Measurements from ENCODE around the gene CD37. TPM values are rescaled to one million over a fixed set of nuclear protein-coding genes. Genes with fewer than 3 reads are reported as not detected.
"Not testable (repeated sequence)": the region's sequence is repeated elsewhere in the genome, so short reads cannot be mapped to it uniquely, and the experiment has no call there.

The CD37 gene
- total RNA-seq, 2 experiments from 2014 or later = 182 to 189 TPM

DNA sequence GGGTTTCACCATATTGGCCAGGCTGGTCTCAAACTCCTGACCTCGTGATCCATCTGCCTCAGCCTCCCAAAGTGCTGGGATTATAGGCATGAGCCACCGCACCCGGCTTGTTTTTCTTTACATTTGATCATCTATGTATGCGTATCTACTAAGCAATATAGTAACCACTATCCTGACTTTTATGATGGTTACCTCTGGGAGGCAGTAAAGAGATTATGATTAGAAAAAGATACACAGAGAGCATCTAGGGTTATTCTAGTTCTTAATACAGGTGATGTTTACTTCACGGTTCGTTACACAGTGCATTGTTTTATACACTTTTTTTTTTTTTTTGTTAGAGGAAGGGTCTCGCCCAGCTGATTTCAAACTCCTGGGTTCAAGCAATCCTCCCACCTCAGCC is 28.5 kb upstream of the CD37 start:
- intact Hi-C loops (cut with micrococcal nuclease); DNase-seq; H3K9me3 Mint-ChIP-seq; H3K27ac Mint-ChIP-seq; H3K27me3 Mint-ChIP-seq (ENCODE audit: low read depth); H3K4me1 Mint-ChIP-seq (ENCODE audit: low read depth); H3K36me3 Mint-ChIP-seq (ENCODE audit: low read depth); H3K4me3 Mint-ChIP-seq: not testable (repeated sequence)
- CTCF ChIA-PET = interaction anchor here (1.8 kb wide), 1 partner anchor 21 kb away, joined by 5 read pairs; no protein-coding TSS in a partner anchor

DNA sequence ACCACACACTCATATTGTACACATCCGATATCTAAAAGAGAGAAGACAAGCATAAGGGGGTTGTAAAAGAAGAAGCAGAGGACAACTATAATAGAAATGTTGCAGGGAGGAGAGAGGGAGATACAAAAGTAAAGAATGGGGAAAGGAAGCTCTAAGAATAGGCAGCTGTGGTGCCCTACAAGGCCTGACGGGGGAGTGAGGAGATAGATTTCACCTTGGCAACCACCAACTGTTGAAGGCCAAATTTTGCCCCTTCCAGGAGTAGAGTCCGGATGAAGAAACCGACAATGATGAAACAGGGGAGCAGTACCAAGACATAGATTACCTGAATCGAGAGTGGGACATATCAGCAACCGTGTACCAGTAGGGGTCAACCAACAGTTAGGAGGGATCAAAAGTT is 26.1 kb upstream of the CD37 start:
- no peak for DNase-seq
- H3K4me1 Mint-ChIP-seq (ENCODE audit: low read depth) = no peaks in the 10 kb centered on the region
- no peak overlapping the region for H3K27ac Mint-ChIP-seq
- peaks cover 4% of the 10 kb centered on the region for H3K36me3 Mint-ChIP-seq (ENCODE audit: low read depth)
- no peaks in the 10 kb centered on the region for H3K27me3 Mint-ChIP-seq (ENCODE audit: low read depth)
- CTCF ChIA-PET = interaction anchor here (1.4 kb wide), 1 partner anchor 9 kb away, joined by 5 read pairs; no protein-coding TSS in a partner anchor
- no peak overlapping the region for H3K4me3 Mint-ChIP-seq
- no peaks in the 10 kb centered on the region for H3K9me3 Mint-ChIP-seq
- intact Hi-C loops (cut with micrococcal nuclease) = no loop called here

DNA sequence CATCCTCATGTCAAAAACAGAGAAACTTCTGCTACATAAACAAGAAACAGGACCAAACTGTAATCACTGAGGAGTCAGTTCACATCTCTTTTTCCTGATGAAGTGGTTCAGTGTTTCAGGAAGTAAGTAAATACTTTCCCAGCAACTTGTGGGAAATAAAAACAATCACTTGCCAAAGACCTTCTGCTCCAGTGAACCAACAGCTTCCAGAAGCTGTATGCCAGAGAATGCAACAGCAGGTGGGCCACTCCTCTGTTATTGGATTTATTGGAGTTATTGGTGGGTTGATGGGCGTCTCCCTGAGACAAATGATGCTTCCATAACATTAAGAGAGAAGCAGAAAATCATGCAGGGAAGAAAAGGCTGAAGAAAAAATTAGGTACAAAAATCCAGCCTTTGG is 20.1 kb upstream of the CD37 start:
- intact Hi-C loops (cut with micrococcal nuclease) = no loop called here
- CTCF ChIA-PET = no interaction called here
- DNase-seq = no peak
- H3K27me3 Mint-ChIP-seq (ENCODE audit: low read depth) = no peaks in the 10 kb centered on the region
- peaks cover 9% of the 10 kb centered on the region for H3K9me3 Mint-ChIP-seq
- peaks cover 21% of the 10 kb centered on the region for H3K36me3 Mint-ChIP-seq (ENCODE audit: low read depth)
- H3K4me1 Mint-ChIP-seq (ENCODE audit: low read depth) = peaks cover 9% of the 10 kb centered on the region
- no peak overlapping the region for H3K27ac Mint-ChIP-seq
- H3K4me3 Mint-ChIP-seq = no peak overlapping the region

DNA sequence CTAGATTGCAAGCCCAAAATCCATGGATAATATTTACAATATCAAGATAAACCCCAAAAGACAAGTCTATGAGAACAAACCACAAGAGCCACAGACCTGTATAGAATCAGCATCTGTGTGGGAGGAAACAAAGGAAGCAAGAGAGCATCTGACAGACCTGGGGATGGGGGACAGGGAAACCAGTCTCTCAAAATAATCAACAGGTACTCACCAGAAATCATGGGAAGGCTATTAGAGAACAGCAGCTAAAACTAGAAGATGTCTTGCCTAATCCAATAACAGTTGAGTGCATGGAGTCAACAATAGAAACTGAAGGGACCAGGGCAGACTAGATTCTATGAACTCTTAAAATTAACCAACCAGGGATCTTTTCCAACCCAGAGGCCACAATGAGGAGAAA is 18.9 kb upstream of the CD37 start:
- CTCF ChIA-PET = interaction anchor here (0.6 to 0.7 kb wide), 3 partner anchors 13 to 15 kb away, joined by 3 to 4 read pairs (median 3); no protein-coding TSS in a partner anchor
- no peak for DNase-seq
- no peak overlapping the region for H3K27ac Mint-ChIP-seq
- H3K4me1 Mint-ChIP-seq (ENCODE audit: low read depth) = peaks cover 9% of the 10 kb centered on the region
- H3K27me3 Mint-ChIP-seq (ENCODE audit: low read depth) = no peaks in the 10 kb centered on the region
- H3K36me3 Mint-ChIP-seq (ENCODE audit: low read depth) = peaks cover 18% of the 10 kb centered on the region
- intact Hi-C loops (cut with micrococcal nuclease) = no loop called here
- H3K4me3 Mint-ChIP-seq = no peak overlapping the region
- peaks cover 9% of the 10 kb centered on the region for H3K9me3 Mint-ChIP-seq

DNA sequence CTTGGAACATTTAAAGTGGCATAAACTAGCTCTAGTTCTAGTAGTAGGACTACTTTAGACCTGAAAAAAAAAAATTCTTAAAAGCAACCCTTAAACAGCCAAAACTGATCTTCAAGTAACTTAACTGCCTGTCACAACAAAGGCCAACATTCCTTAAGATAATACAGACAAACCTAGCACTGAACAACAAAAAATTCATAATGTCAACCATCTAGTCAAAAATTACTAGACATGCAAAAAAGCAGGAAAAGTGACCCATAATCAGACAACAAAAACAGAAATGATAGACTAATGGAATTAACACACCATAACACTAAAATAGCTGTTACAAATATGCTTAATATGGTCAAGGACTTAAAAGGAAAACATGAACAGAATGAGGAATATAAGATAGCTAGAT is 16.9 kb upstream of the CD37 start:
- Mint-ChIP-seq H3K4me3 (no peak overlapping the region), H3K4me1 (ENCODE audit: low read depth) (peaks cover 9% of the 10 kb centered on the region), H3K27me3 (ENCODE audit: low read depth) (no peaks in the 10 kb centered on the region), H3K27ac (no peak overlapping the region), H3K9me3 (peaks cover 9% of the 10 kb centered on the region), H3K36me3 (ENCODE audit: low read depth) (peaks cover 19% of the 10 kb centered on the region)
- intact Hi-C loops (cut with micrococcal nuclease) = no loop called here
- DNase-seq = no peak
- CTCF ChIA-PET = interaction anchor here (0.6 to 1.7 kb wide), 6 partner anchors 9 to 92 kb away, joined by 3 to 8 read pairs (median 3); no protein-coding TSS in a partner anchor

DNA sequence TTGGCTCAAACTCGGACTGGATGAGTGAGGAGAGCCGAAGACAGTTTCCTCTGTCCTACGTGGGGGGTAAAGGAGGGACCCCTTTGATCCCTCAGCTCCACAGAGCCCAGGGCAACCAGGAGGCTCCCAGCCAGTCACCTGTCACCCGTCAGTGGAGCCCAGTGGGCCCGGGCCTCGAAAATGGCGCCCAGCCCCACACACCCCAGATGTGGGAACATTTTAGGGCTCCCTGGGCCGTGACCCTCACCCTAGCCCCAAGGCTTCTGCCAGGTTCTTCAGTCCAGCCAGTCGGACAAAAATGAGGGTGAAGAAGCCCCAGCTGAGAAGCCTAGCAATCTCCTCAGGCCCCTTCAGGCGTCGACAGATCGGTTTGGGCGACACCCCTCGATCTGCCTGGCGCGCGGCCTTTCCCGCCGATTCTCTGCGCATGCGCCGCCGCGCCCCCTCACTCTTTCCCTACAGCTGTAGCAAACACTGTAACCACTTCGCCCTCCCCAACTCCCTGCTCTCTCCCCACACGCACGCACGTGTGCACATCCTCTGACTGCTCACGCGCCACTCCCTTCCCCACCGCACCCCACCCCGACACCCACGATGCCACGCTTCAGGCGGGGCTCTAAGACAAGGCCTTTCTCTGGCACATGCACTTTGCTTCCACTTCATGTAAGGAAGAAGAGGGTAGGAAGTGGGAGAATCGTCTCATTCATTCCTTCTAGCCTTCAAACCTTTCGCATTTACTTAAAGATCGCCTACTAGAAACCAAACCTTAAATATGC is 10.2 kb upstream of the CD37 start, which contains the start of gene SLC6A16:
TSS of gene SLC6A16 (minus strand) at position 391 of the 776 bp plus-strand sequence. CDS start 13,844 bp downstream, outside the sequence.
- no peak within 1 kb of the TSS for H3K4me3 Mint-ChIP-seq
- CTCF ChIA-PET = interaction anchor here (0.6 to 1.2 kb wide), 2 partner anchors 24 kb away, joined by 3 read pairs; no protein-coding TSS in a partner anchor
- peaks cover 23% of the 10 kb centered on the region for H3K4me1 Mint-ChIP-seq (ENCODE audit: low read depth)
- H3K27me3 Mint-ChIP-seq (ENCODE audit: low read depth) = no peaks in the 10 kb centered on the region
- DNase-seq = no peak
- H3K36me3 Mint-ChIP-seq (ENCODE audit: low read depth) = peaks cover 2% of the 10 kb centered on the region
- H3K27ac Mint-ChIP-seq = no peak within 1 kb of the TSS
- no peaks in the 10 kb centered on the region for H3K9me3 Mint-ChIP-seq
- intact Hi-C loops (cut with micrococcal nuclease) = no loop called here

DNA sequence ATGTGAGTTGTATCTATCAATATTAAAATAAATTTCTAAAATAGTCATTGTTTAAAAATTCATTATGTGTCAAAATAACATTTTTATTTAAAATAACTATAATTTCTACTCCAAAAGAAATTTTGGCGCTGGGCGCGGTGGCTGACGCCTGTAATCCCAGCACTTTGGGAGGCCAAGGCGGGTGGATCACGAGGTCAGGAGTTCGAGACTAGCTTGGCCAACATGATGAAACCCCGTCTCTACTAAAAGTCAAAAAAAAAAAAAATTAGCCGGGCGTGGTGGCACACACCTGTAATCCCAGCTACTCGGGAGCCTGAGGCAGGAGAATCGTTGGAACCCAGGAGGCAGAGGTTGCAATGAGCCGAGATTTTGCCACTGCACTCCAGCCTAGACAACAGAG is 9.4 kb upstream of the CD37 start:
- not testable (repeated sequence) for H3K4me3 Mint-ChIP-seq

DNA sequence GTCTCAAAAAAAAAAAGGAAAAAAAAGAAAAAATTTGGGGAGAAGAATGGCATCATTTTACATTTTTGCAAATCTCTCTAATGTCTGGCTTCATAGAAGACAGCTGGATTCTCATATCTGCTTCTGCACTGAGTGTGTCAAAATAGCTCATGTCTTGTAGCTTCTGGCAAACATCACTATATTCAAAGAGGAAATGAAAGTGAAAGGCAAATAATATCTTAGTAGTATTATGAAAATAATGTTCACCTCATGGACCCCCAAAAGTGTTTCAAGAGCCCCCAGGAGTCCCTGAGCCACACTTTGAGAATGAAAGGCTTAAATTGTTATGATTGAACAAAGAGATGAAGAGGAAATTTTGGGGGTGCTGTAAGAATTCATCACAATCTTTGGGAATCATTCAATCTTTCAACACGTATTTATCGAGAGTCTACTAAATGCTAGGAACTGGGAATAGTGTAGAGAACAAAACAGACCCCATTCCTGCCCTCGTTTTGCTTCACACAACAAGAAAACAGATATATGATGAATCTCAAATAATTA is 9.0 kb upstream of the CD37 start:
- H3K27ac Mint-ChIP-seq = no peak overlapping the region
- peaks cover 5% of the 10 kb centered on the region for H3K36me3 Mint-ChIP-seq (ENCODE audit: low read depth)
- no peak for DNase-seq
- H3K4me3 Mint-ChIP-seq = no peak overlapping the region
- H3K9me3 Mint-ChIP-seq = no peaks in the 10 kb centered on the region
- peaks cover 32% of the 10 kb centered on the region for H3K4me1 Mint-ChIP-seq (ENCODE audit: low read depth)
- H3K27me3 Mint-ChIP-seq (ENCODE audit: low read depth) = no peaks in the 10 kb centered on the region
- CTCF ChIA-PET = interaction anchor here (0.6 to 0.7 kb wide), 3 partner anchors 10 to 142 kb away, joined by 3 to 5 read pairs (median 4); no protein-coding TSS in a partner anchor
- intact Hi-C loops (cut with micrococcal nuclease) = no loop called here

More for the DNA sequence above, 9.4 kb upstream of the CD37 start:
- H3K27ac Mint-ChIP-seq; intact Hi-C loops (cut with micrococcal nuclease); H3K36me3 Mint-ChIP-seq (ENCODE audit: low read depth); H3K9me3 Mint-ChIP-seq; H3K27me3 Mint-ChIP-seq (ENCODE audit: low read depth); DNase-seq: not testable (repeated sequence)
- peaks cover 28% of the 10 kb centered on the region for H3K4me1 Mint-ChIP-seq (ENCODE audit: low read depth)
- CTCF ChIA-PET = interaction anchor here (0.6 to 0.7 kb wide), 2 partner anchors 63 to 141 kb away, joined by 3 to 5 read pairs; no protein-coding TSS in a partner anchor

DNA sequence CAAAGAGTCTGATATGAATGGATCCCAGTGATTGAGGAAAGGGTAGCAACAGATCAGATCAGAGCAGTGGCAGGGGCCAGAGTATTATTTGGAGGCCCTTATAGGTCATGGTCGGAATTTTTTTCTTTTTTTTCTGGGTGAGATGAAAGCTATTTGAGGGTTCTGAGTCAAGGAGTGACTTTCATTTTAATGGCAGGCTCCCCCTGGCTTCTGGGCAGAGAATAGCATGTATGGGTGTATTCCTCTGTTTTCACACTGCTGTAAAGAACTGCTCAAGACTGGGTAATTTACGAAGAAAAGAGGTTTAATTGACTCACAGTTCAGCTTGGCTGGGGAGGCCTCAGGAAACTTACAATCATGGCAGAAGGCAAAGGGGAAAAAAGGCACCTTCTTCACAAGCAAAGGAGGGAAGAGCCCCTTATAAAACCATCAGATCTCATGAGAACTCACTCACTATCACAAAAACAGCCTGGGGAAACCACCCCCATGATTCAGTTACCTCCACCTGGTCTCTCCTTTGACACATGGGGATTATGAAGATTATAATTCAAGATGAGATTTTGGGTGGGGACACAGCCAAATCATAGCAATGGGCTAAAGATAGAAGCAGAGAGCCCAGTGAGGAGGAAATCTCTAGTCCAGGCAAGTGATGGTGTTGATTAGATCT is 7.2 kb upstream of the CD37 start:
- peaks cover 4% of the 10 kb centered on the region for H3K36me3 Mint-ChIP-seq (ENCODE audit: low read depth)
- intact Hi-C loops (cut with micrococcal nuclease) = loop anchor here (1.0 to 2.0 kb wide), 2 partner anchors 27 to 62 kb away; no protein-coding TSS in a partner anchor
- H3K4me1 Mint-ChIP-seq (ENCODE audit: low read depth) = peaks cover 49% of the 10 kb centered on the region
- DNase-seq = peak; percentile 77
- H3K27me3 Mint-ChIP-seq (ENCODE audit: low read depth) = no peaks in the 10 kb centered on the region
- no peaks in the 10 kb centered on the region for H3K9me3 Mint-ChIP-seq
- H3K27ac Mint-ChIP-seq = peak overlapping the region; percentile 55
- CTCF ChIA-PET = interaction anchor here (0.6 to 2.3 kb wide), 9 partner anchors 10 to 148 kb away, joined by 3 to 15 read pairs (median 4); no protein-coding TSS in a partner anchor
- H3K4me3 Mint-ChIP-seq = no peak overlapping the region

DNA sequence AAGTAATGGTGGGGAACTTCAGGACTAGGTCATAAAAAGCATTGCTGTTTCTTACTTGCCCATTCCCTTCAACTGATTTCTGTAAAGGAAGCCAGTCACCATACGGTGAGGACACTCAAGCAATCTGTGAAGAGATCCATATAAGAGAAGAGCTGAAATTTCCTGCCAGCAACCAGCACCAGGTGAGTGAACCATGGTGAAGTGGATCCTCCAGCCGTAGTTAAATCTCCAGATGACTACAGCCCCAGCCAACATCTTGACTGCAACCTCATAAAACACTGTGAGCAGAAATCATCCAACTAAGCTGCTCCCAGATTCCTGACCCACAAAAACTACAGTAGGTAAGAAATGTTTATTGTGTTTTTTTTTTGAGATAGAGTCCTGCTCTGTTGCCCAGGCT is 6.5 kb upstream of the CD37 start:
- Mint-ChIP-seq H3K4me3 (no peak overlapping the region), H3K36me3 (ENCODE audit: low read depth) (peaks cover 4% of the 10 kb centered on the region), H3K9me3 (no peaks in the 10 kb centered on the region), H3K27me3 (ENCODE audit: low read depth) (no peaks in the 10 kb centered on the region), H3K4me1 (ENCODE audit: low read depth) (peaks cover 56% of the 10 kb centered on the region), H3K27ac (no peak overlapping the region)
- CTCF ChIA-PET = interaction anchor here (0.6 to 2.3 kb wide), 3 partner anchors 27 to 1616 kb away, joined by 3 to 15 read pairs (median 5); no protein-coding TSS in a partner anchor
- intact Hi-C loops (cut with micrococcal nuclease) = loop anchor here (1.0 to 2.0 kb wide), 2 partner anchors 28 to 62 kb away; no protein-coding TSS in a partner anchor
- DNase-seq = no peak

DNA sequence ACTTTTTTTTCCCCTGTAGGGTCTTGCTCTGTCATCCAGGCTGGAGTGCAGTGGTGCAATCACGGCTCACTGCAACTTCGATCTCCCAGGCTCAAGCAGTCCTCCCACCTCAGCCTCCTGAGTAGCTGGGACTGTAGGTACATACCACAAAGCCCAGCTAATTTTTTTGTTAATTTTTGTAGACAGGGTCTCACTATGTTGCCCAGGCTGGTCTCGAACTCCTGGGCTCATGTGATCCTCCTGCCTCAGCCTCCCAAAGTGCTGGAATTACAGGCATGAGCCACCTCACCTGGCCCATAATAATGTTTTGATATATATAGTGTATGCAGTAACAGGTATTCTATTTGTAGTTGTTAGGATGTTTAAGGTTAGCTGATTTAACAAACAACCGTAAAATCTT is 4.0 kb upstream of the CD37 start:
- Mint-ChIP-seq H3K4me3 (peak overlapping the region; percentile 44), H3K27ac (peak overlapping the region; percentile 81), H3K4me1 (ENCODE audit: low read depth) (peaks cover 70% of the 10 kb centered on the region)
- not testable (repeated sequence) for H3K36me3 Mint-ChIP-seq (ENCODE audit: low read depth); H3K27me3 Mint-ChIP-seq (ENCODE audit: low read depth); DNase-seq; H3K9me3 Mint-ChIP-seq
- CTCF ChIA-PET = interaction anchor here (0.7 to 1.6 kb wide), 4 partner anchors 9 to 107 kb away, joined by 3 to 4 read pairs (median 3); no protein-coding TSS in a partner anchor
- intact Hi-C loops (cut with micrococcal nuclease) = loop anchor here (1.0 to 10.0 kb wide), 3 partner anchors 112 to 544 kb away; partner anchors contain the start of genes AKT1S1 and TBC1D17
